HepG2 (cell line): ENCODE results near the gene PCYT2. TPM values are rescaled to one million over a fixed set of nuclear protein-coding genes. Genes with fewer than 3 reads are reported as not detected.
A peak's percentile ranks its signal among the peaks of the same experiment; 100 is the strongest.

Experiments
- ATF7-NPFF ChIP-seq: sonication (generic); formaldehyde crosslinking; IDR thresholded peaks from 2 replicates; pipeline ENCODE4 v1.8.1; 2023; ENCODE audit warnings: mild to moderate bottlenecking, low read depth, missing genetic modification reagents, moderate library complexity
- CHD2 ChIP-seq: IDR thresholded peaks from 2 replicates; pipeline ENCODE4 v1.6.1; 2011; ENCODE audit warnings: low read depth, low read length, improper control_type of control experiment
- ERF ChIP-seq: IDR thresholded peaks from 2 replicates; pipeline ENCODE4 v1.6.1; 2018; ENCODE audit warnings: missing biosample characterization, missing genetic modification reagents
- FOXJ3 ChIP-seq: sonication (generic); formaldehyde crosslinking; IDR thresholded peaks from 2 replicates; pipeline ENCODE4 v1.4.0; 2020; ENCODE audit warnings: missing genetic modification reagents, mild to moderate bottlenecking, borderline replicate concordance
- KLF11 ChIP-seq: IDR thresholded peaks from 2 replicates; pipeline ENCODE4 v1.6.1; 2016; ENCODE audit warnings: missing compliant biosample characterization
- MTF2 ChIP-seq: sonication (generic); formaldehyde crosslinking; IDR thresholded peaks from 2 replicates; pipeline ENCODE4 v1.5.0; 2020; ENCODE audit warnings: missing genetic modification reagents, borderline replicate concordance
- ONECUT2 ChIP-seq: sonication (generic); formaldehyde crosslinking; IDR thresholded peaks from 2 replicates; pipeline ENCODE4 v1.4.0; 2020; ENCODE audit warnings: missing genetic modification reagents
- PHF21A ChIP-seq: sonication (generic); formaldehyde crosslinking; IDR thresholded peaks from 2 replicates; pipeline ENCODE4 v1.5.0; 2020; ENCODE audit warnings: mild to moderate bottlenecking, missing genetic modification reagents
- RFX3 ChIP-seq: IDR thresholded peaks from 2 replicates; pipeline ENCODE4 v1.6.1; 2016; ENCODE audit warnings: missing biosample characterization, missing genetic modification reagents
- ZBTB43 ChIP-seq: sonication (generic); formaldehyde crosslinking; conservative IDR thresholded peaks from 2 replicates; pipeline ENCODE4 v1.4.0; 2020; ENCODE audit warnings: missing genetic modification reagents
- ZFYVE20 ChIP-seq: sonication (generic); formaldehyde crosslinking; IDR thresholded peaks from 2 replicates; pipeline ENCODE4 v1.8.0; 2023; ENCODE audit warnings: low read depth, mild to moderate bottlenecking, moderate library complexity, missing genetic modification reagents, borderline replicate concordance
- ZNF296 ChIP-seq: sonication (generic); formaldehyde crosslinking; conservative IDR thresholded peaks from 2 replicates; pipeline ENCODE4 v1.5.0; 2020; ENCODE audit warnings: mild to moderate bottlenecking, missing genetic modification reagents
- ZNF30 ChIP-seq: sonication (generic); formaldehyde crosslinking; IDR thresholded peaks from 2 replicates; pipeline ENCODE4 v1.5.0; 2020; ENCODE audit warnings: mild to moderate bottlenecking, missing genetic modification reagents
- ZNF451 ChIP-seq: sonication (generic); formaldehyde crosslinking; IDR thresholded peaks from 2 replicates; pipeline ENCODE4 v1.5.0; 2020; ENCODE audit warnings: mild to moderate bottlenecking, missing genetic modification reagents
- ZNF484 ChIP-seq: sonication (generic); formaldehyde crosslinking; IDR thresholded peaks from 2 replicates; pipeline ENCODE4 v1.5.1; 2020; ENCODE audit warnings: mild to moderate bottlenecking, low read depth, missing genetic modification reagents, borderline replicate concordance
- ZNF530 ChIP-seq: sonication (generic); formaldehyde crosslinking; IDR thresholded peaks from 2 replicates; pipeline ENCODE4 v1.5.0; 2020; ENCODE audit warnings: low read depth, mild to moderate bottlenecking, missing genetic modification reagents
- polyA plus RNA-seq, 8 experiments: library from polyadenylated mRNA; depleted of rRNA in 3 of 8; stranded (reverse) in 7 of 8; unstranded in 1 of 8; fragments of >200 nt; fragmentation: Illumina TruSeq in 4 of 8; extraction: Trizol in 4 of 8; gene quantifications; 2 replicates each; pipeline versions ENCODE4 v1.2.1 to v1.2.3, GENCODE V29; 2011 to 2016; ENCODE audit warnings: low read depth in 4 of 8, missing spikeins in 1 of 8, mixed read lengths in 1 of 8; ENCODE audit not compliant: insufficient read depth in 1 of 8
- total RNA-seq, 5 experiments: library from RNA; depleted of rRNA; stranded (reverse); fragments of >200 nt; fragmentation: Illumina TruSeq; extraction: Trizol; gene quantifications; 2 replicates each; pipeline ENCODE4 v1.2.3, GENCODE V29; 2016; ENCODE audit warnings: low read depth in 1 of 5
- TF ChIP-seq, protein P1 (sequence below): sonication (generic); formaldehyde crosslinking; IDR thresholded peaks from 2 replicates; pipeline ENCODE4 v1.4.0; 2020; ENCODE audit warnings: mild to moderate bottlenecking, missing genetic modification reagents
- TF ChIP-seq, protein P2 (sequence below): sonication (generic); formaldehyde crosslinking; IDR thresholded peaks from 2 replicates; pipeline ENCODE4 v1.8.0; 2022; ENCODE audit warnings: mild to moderate bottlenecking, missing genetic modification reagents, borderline replicate concordance
- TF ChIP-seq, protein P3 (sequence below): sonication (generic); formaldehyde crosslinking; conservative IDR thresholded peaks from 2 replicates; pipeline ENCODE4 v1.8.0; 2022; ENCODE audit warnings: low read depth, missing genetic modification reagents
- TF ChIP-seq, protein P4 (sequence below): sonication (generic); formaldehyde crosslinking; IDR thresholded peaks from 2 replicates; pipeline ENCODE4 v1.5.0; 2020; ENCODE audit warnings: missing genetic modification reagents

Gene PCYT2
- total and polyA plus RNA-seq, 2 of the 13 experiments (the other 11 are each of a cell fraction or from before 2014, with no cell fraction given), result 147 to 297 TPM

GRCh38 chr17:81867170-81867990 lies 43.8 kb downstream of the PCYT2 start (continued):
- TF ChIP-seq, protein P1, sequence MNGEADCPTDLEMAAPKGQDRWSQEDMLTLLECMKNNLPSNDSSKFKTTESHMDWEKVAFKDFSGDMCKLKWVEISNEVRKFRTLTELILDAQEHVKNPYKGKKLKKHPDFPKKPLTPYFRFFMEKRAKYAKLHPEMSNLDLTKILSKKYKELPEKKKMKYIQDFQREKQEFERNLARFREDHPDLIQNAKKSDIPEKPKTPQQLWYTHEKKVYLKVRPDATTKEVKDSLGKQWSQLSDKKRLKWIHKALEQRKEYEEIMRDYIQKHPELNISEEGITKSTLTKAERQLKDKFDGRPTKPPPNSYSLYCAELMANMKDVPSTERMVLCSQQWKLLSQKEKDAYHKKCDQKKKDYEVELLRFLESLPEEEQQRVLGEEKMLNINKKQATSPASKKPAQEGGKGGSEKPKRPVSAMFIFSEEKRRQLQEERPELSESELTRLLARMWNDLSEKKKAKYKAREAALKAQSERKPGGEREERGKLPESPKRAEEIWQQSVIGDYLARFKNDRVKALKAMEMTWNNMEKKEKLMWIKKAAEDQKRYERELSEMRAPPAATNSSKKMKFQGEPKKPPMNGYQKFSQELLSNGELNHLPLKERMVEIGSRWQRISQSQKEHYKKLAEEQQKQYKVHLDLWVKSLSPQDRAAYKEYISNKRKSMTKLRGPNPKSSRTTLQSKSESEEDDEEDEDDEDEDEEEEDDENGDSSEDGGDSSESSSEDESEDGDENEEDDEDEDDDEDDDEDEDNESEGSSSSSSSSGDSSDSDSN (CRISPR knock-in tag), result peak; percentile 37; the same call in 1 of the 2 replicates
- TF ChIP-seq ATF7-NPFF, result peak; percentile 72
- TF ChIP-seq ZNF451 (CRISPR knock-in tag), result peak; percentile 54; the same call in 1 of the 2 replicates
- TF ChIP-seq ERF (CRISPR knock-in tag), result no peak
- no peak for TF ChIP-seq CHD2
- no peak for TF ChIP-seq ZBTB43 (CRISPR knock-in tag)
- no peak for TF ChIP-seq ZNF296 (CRISPR knock-in tag)
- TF ChIP-seq, protein P2, sequence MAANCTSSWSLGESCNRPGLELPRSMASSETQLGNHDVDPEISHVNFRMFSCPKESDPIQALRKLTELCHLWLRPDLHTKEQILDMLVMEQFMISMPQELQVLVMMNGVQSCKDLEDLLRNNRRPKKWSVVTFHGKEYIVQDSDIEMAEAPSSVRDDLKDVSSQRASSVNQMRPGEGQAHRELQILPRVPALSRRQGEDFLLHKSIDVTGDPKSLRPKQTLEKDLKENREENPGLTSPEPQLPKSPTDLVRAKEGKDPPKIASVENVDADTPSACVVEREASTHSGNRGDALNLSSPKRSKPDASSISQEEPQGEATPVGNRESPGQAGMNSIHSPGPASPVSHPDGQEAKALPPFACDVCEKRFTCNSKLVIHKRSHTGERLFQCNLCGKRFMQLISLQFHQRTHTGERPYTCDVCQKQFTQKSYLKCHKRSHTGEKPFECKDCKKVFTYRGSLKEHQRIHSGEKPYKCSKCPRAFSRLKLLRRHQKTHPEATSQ (CRISPR knock-in tag), result peak; percentile 77; the same call in 1 of the 2 replicates
- TF ChIP-seq, protein P3, sequence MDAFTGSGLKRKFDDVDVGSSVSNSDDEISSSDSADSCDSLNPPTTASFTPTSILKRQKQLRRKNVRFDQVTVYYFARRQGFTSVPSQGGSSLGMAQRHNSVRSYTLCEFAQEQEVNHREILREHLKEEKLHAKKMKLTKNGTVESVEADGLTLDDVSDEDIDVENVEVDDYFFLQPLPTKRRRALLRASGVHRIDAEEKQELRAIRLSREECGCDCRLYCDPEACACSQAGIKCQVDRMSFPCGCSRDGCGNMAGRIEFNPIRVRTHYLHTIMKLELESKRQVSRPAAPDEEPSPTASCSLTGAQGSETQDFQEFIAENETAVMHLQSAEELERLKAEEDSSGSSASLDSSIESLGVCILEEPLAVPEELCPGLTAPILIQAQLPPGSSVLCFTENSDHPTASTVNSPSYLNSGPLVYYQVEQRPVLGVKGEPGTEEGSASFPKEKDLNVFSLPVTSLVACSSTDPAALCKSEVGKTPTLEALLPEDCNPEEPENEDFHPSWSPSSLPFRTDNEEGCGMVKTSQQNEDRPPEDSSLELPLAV (CRISPR knock-in tag), result no peak
- no peak for TF ChIP-seq KLF11 (CRISPR knock-in tag)
- TF ChIP-seq ZFYVE20, result peak; percentile 26; the same call in 1 of the 2 replicates
- TF ChIP-seq ZNF30 (CRISPR knock-in tag), result no peak
- TF ChIP-seq RFX3 (CRISPR knock-in tag), result no peak
- TF ChIP-seq PHF21A, result no peak
- no peak for TF ChIP-seq MTF2 (CRISPR knock-in tag)
- TF ChIP-seq ZNF530, result no peak
- no peak; the same call in 1 of the 2 replicates for TF ChIP-seq ZNF484
- no peak; the same call in 1 of the 2 replicates for TF ChIP-seq ONECUT2 (CRISPR knock-in tag)
- peak; percentile 25; the same call in 1 of the 2 replicates for TF ChIP-seq FOXJ3 (CRISPR knock-in tag)
- TF ChIP-seq, protein P4, sequence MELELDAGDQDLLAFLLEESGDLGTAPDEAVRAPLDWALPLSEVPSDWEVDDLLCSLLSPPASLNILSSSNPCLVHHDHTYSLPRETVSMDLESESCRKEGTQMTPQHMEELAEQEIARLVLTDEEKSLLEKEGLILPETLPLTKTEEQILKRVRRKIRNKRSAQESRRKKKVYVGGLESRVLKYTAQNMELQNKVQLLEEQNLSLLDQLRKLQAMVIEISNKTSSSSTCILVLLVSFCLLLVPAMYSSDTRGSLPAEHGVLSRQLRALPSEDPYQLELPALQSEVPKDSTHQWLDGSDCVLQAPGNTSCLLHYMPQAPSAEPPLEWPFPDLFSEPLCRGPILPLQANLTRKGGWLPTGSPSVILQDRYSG (CRISPR knock-in tag), result no peak
